HUES64 (cell line): Measurements from ENCODE around the gene CTNNA3.

Experiments
- H3K27ac ChIP-seq: 2 replicates; pipeline ENCODE4 v1.7.0; 2013; ENCODE audit warnings: low read depth, low read length, inconsistent platforms
- H3K27me3 ChIP-seq: 2 replicates; pipeline ENCODE4 v1.6.1; 2013; ENCODE audit warnings: mild to moderate bottlenecking, low read length; ENCODE audit not compliant: insufficient read depth
- H3K36me3 ChIP-seq: 2 replicates; pipeline ENCODE4 v1.6.1; 2013; ENCODE audit warnings: mild to moderate bottlenecking, low read length; ENCODE audit not compliant: insufficient read depth
- H3K4me1 ChIP-seq: 2 replicates; pipeline ENCODE4 v1.6.1; 2013; ENCODE audit warnings: mild to moderate bottlenecking, low read length, moderate library complexity; ENCODE audit not compliant: insufficient read depth
- H3K4me3 ChIP-seq: 2 replicates; pipeline ENCODE4 v1.5.1; 2013; ENCODE audit warnings: mild to moderate bottlenecking, low read length, moderate library complexity
- H3K9ac ChIP-seq: 2 replicates; pipeline ENCODE4 v1.6.1; 2013; ENCODE audit warnings: mild to moderate bottlenecking, low read depth, low read length
- H3K9me3 ChIP-seq: 2 replicates; pipeline ENCODE4 v1.6.1; 2013; ENCODE audit warnings: low read depth, low read length; ENCODE audit not compliant: insufficient read depth
- WGBS: fragments of 150-250, 120-280 bp; methylation state at CpG from one replicate; pipeline ENCODE4 v1.1.7; 2013; ENCODE audit warnings: missing lambda C conversion rate; 5-methylcytosine and 5-hydroxymethylcytosine counted together

The CTNNA3 gene

DNA sequence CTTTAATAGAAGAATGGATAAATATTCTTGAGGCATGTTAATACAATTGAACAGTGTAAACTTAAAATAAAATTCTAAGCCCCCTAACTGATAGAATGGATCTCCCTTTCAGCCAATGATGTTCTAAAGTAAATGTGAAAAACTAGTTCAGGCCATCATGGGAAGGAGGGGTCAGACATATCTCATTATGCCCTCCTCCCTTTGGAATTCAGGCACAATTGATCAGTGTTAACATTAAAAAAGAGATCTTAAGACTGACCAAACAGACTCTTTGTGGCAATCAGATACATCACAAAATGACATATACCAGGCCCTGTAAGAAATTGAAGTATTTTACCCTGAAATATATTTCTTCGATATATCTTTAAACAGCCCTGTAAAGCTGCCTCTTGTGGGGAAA, 1453.1 kb downstream of the CTNNA3 start:
- Histone ChIP-seq H3K4me3 (no peak overlapping the region), H3K9me3 (0 out of 2 replicates have a peak, but pooled peaks cover 3% of the 10 kb centered on the region), H3K4me1 (peaks cover 18% of the 10 kb centered on the region), H3K27ac (no peak overlapping the region), H3K9ac (no peak overlapping the region), H3K36me3 (no peaks in the 10 kb centered on the region), H3K27me3 (no peaks in the 10 kb centered on the region)
- 83% methylated on average over 1 of the region's 1 CpG for WGBS

GRCh38 chr10:66239062-66239461, 1456.9 kb downstream of the CTNNA3 start:
- H3K27ac ChIP-seq, result no peak overlapping the region
- H3K4me3 ChIP-seq, result no peak overlapping the region
- no peaks in the 10 kb centered on the region for H3K27me3 ChIP-seq
- H3K36me3 ChIP-seq, result no peaks in the 10 kb centered on the region
- H3K9me3 ChIP-seq, result no peaks in the 10 kb centered on the region
- peaks cover 18% of the 10 kb centered on the region for H3K4me1 ChIP-seq
- H3K9ac ChIP-seq, result no peak overlapping the region

GRCh38 chr10:66238343-66238742, 1457.7 kb downstream of the CTNNA3 start:
- Histone ChIP-seq H3K9ac (no peak overlapping the region), H3K9me3 (no peaks in the 10 kb centered on the region), H3K4me3 (no peak overlapping the region), H3K4me1 (peaks cover 17% of the 10 kb centered on the region), H3K27me3 (no peaks in the 10 kb centered on the region), H3K36me3 (no peaks in the 10 kb centered on the region), H3K27ac (no peak overlapping the region)
- 100% methylated on average over 1 of the region's 2 CpGs for WGBS

- no peak overlapping the region for H3K27ac ChIP-seq
- H3K27me3 ChIP-seq, result no peaks in the 10 kb centered on the region
- H3K9me3 ChIP-seq, result peaks cover 7% of the 10 kb centered on the region; the same call in 1 of the 2 replicates
- WGBS, result 96% methylated on average over 3 of the region's 4 CpGs
- H3K4me1 ChIP-seq, result no peaks in the 10 kb centered on the region
- H3K4me3 ChIP-seq, result no peak overlapping the region
- no peaks in the 10 kb centered on the region for H3K36me3 ChIP-seq
- no peak overlapping the region for H3K9ac ChIP-seq
Measured at GRCh38 chr10:66234872-66235271, 1461.1 kb downstream of the CTNNA3 start.

DNA sequence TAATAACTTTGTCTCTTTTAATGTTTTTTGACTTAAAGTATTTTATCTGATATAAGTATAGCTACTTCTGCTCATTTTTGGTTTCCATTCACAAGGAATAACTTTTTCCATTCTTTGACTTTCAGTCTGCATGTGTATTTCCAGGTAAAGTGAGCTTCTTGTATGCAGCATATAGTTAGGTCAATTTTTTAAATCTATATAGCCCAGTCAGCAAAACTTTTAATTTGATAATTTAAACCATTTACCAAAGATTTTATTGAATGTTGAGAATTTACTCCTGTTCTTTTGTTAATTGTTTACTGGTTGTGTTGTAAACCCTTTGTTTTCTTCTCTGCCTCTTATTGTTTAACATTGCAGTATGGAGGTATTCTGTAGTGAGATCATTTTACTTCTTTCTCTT, 1467.1 kb downstream of the CTNNA3 start:
- H3K9ac ChIP-seq, result no peak overlapping the region
- no peaks in the 10 kb centered on the region for H3K27me3 ChIP-seq
- H3K4me3 ChIP-seq, result no peak overlapping the region
- peaks cover 34% of the 10 kb centered on the region; the same call in 1 of the 2 replicates for H3K9me3 ChIP-seq
- no peak overlapping the region for H3K27ac ChIP-seq
- H3K4me1 ChIP-seq, result no peaks in the 10 kb centered on the region
- H3K36me3 ChIP-seq, result no peaks in the 10 kb centered on the region

DNA sequence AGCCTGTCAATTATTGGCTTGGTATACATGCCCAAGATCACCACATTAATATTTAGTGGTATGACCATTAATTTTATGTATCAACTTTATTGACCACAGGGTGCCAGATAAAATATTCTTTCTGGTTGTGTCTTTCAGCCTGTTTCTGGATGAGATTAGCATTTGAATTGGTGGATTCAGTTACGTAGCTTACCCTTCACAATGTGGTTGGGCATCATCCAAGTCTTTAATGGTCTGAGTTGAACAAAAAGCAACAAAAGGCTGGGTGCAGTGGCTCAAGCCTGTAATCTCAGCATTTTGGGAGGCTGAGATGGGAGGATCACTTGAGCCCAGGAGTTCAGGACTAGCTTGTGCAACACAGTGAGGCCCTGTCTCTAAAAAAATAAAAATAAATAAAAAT, 1472.3 kb downstream of the CTNNA3 start:
- H3K27ac ChIP-seq, result no peak overlapping the region
- no peaks in the 10 kb centered on the region for H3K4me1 ChIP-seq
- no peak overlapping the region for H3K4me3 ChIP-seq
- H3K36me3 ChIP-seq, result no peaks in the 10 kb centered on the region
- H3K9ac ChIP-seq, result no peak overlapping the region
- peaks cover 18% of the 10 kb centered on the region; the same call in 1 of the 2 replicates for H3K9me3 ChIP-seq
- 89% methylated on average over 1 of the region's 1 CpG for WGBS
- no peaks in the 10 kb centered on the region for H3K27me3 ChIP-seq

DNA sequence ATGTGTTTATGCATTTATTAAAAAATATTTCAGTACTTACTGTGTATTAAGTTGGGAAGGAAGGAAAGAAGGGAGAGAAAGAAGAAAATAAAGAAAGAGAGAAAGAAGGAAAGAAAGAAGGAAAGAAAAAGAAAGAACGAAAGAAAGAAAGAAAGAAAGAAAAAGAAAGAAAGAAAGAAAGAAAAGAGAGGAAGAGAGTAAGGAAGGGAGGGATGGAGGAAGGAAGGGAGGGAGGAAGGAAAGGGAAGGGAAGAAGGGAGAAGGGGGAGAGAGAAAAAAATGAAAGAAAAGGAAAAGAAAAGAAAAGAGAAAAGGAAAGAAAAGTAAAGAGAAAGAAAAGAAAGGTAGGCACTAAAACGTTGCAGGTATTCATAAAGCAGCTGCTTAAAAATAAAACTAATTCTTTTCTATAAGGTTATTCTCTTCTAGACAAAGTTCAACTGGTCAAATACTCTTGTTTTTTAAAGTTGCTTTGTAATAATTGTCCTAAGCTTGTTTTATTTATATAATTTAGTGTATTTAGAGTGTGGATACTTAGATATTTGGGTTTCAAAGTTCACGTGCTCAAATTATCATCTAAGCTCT, 1473.4 kb downstream of the CTNNA3 start:
- WGBS, result 94% methylated on average over 2 of the region's 3 CpGs
- Histone ChIP-seq H3K4me3 (no peak overlapping the region), H3K9ac (no peak overlapping the region), H3K27me3 (no peaks in the 10 kb centered on the region), H3K27ac (no peak overlapping the region), H3K4me1 (no peaks in the 10 kb centered on the region), H3K9me3 (peaks cover 9% of the 10 kb centered on the region; the same call in 1 of the 2 replicates), H3K36me3 (no peaks in the 10 kb centered on the region)

- Histone ChIP-seq H3K27me3 (no peaks in the 10 kb centered on the region), H3K9ac (no peak overlapping the region), H3K36me3 (no peaks in the 10 kb centered on the region), H3K27ac (no peak overlapping the region), H3K9me3 (no peaks in the 10 kb centered on the region), H3K4me3 (no peak overlapping the region), H3K4me1 (no peaks in the 10 kb centered on the region)
- 84% methylated on average over 3 of the region's 5 CpGs for WGBS
Measured at GRCh38 chr10:66218981-66219587, 1476.9 kb downstream of the CTNNA3 start.

DNA sequence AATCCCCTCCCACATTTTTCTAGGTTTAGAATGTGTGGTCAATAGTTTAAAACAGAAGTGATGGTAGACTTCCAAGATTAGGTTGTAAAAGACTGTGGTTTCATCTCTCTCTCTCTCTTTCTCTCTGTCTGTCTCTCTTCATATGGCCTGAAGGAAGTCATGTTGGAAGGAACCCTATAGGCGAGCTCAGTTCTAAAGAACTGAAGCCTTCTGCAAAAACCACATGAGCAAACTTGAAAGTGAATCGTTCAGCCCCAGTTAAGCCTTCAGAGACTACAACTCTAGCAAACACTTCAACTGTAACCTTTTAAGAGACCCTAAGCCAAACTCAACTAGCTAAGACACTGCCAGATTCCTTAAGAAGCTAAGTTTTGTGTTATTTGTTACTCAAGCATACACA, 1477.7 kb downstream of the CTNNA3 start:
- H3K4me3 ChIP-seq, result no peak overlapping the region
- WGBS, result 97% methylated on average over 2 of the region's 2 CpGs
- H3K36me3 ChIP-seq, result no peaks in the 10 kb centered on the region
- H3K27me3 ChIP-seq, result no peaks in the 10 kb centered on the region
- H3K4me1 ChIP-seq, result no peaks in the 10 kb centered on the region
- H3K9me3 ChIP-seq, result no peaks in the 10 kb centered on the region
- H3K9ac ChIP-seq, result no peak overlapping the region
- H3K27ac ChIP-seq, result no peak overlapping the region

DNA sequence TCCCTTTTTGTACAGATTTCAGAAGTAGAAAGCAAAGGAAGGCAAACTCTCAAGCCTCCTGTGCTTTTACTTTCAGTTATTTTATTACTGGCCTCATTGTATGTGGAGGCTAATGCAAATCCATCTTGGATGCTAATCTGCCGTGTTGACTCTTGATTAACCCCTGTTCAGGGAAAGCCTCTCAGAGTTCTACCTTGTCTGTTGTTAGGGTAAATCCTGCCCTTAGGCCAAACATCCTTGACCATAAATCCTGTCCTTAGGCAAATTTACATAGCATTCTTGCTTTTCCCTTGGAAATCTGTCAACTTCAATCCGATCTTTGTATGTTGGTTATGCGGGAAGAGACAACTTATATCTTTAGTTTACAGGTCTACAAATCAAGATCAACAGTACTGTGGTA, 1480.1 kb downstream of the CTNNA3 start:
- H3K4me1 ChIP-seq, result no peaks in the 10 kb centered on the region
- H3K9ac ChIP-seq, result no peak overlapping the region
- H3K27ac ChIP-seq, result no peak overlapping the region
- H3K9me3 ChIP-seq, result no peaks in the 10 kb centered on the region
- H3K36me3 ChIP-seq, result no peaks in the 10 kb centered on the region
- no peak overlapping the region for H3K4me3 ChIP-seq
- H3K27me3 ChIP-seq, result no peaks in the 10 kb centered on the region
- WGBS, result 89% methylated on average over 3 of the region's 3 CpGs

- Histone ChIP-seq H3K4me3 (no peak overlapping the region), H3K27me3 (no peaks in the 10 kb centered on the region), H3K4me1 (no peaks in the 10 kb centered on the region), H3K9ac (no peak overlapping the region), H3K27ac (no peak overlapping the region), H3K9me3 (no peaks in the 10 kb centered on the region), H3K36me3 (no peaks in the 10 kb centered on the region)
- 84% methylated on average over 3 of the region's 4 CpGs for WGBS
Measured at GRCh38 chr10:66214721-66215404, 1481.1 kb downstream of the CTNNA3 start.
